HG02938 (cell line): ENCODE measurements around the gene PSMC3IP.
"Not testable (repeated sequence)": the region's sequence is repeated elsewhere in the genome, so short reads cannot be mapped to it uniquely, and the experiment has no call there.

ENCODE experiments used
- ATAC-seq: cut with Tn5 transposase; IDR thresholded peaks from one replicate; pipeline ENCODE4 v1.9.1; 2021; ENCODE audit warnings: mild to moderate bottlenecking, moderate library complexity; ENCODE audit not compliant: unreplicated experiment

PSMC3IP gene

GRCh38 chr17:42541041-42541833 lies 36.3 kb downstream of the PSMC3IP start:
- no peak for ATAC-seq

GRCh38 chr17:42540558-42540957 lies 37.0 kb downstream of the PSMC3IP start:
- not testable (repeated sequence) for ATAC-seq

- no peak for ATAC-seq
Observed at GRCh38 chr17:42538482-42538881, 39.0 kb downstream of the PSMC3IP start.

GRCh38 chr17:42537826-42538451 lies 39.6 kb downstream of the PSMC3IP start:
- ATAC-seq: no peak

DNA sequence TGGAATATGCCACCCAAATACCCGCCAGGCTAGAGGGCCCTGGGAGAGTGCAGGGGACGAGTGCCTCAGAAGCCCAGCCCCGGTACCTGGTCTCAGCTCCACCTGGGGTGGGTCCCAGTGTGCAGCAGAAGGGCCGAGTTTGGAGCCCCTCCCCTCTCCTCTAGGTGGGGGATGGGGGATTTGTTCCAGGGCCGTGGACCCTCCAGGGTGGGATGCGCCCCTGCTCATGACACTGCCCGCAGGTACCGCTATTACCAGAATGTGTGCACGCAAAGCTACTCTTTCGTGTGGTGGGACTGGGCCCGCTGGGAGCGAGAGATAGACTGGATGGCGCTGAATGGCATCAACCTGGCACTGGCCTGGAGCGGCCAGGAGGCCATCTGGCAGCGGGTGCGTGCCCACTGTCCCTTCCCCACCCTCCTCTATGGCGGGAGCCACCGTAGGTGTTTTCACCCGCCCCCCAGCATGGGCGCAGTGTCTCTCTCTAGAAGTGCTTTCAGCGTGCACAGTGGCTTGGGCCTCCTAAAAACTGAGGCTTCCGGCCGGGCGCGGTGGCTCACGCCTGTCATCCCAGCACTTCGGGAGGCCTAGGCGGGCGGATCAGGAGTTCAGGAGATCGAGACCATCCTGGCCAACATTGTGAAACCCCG lies 40.2 kb downstream of the PSMC3IP start:
- no peak for ATAC-seq

DNA sequence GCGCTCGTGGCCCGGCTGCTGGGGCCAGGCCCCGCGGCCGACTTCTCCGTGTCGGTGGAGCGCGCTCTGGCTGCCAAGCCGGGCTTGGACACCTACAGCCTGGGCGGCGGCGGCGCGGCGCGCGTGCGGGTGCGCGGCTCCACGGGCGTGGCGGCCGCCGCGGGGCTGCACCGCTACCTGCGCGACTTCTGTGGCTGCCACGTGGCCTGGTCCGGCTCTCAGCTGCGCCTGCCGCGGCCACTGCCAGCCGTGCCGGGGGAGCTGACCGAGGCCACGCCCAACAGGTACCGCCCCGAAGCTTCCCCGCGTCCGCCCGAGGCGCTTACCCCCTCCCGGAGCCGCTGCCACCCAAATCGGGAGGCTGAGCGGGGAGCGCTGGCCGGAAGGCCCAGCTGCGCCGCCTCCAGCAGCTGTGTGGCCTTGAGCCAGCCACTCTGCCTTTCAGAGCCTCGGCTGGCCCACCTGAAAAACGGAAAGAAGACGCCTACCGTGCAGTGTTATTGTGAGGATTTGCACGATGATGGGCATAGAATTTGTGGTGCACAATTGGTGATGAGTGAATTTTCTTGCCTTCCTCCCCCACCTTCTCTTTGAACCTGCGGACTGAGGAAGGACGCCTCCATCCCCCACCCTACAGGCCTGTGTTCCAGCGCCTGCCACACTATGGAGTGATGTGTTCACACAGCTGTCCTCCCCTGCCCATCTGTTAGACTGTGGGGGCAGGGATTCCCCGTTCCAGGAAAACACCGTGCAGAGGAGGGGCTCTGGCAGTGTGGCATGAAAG lies 41.0 kb downstream of the PSMC3IP start:
- peak; percentile 63 for ATAC-seq

- peak; percentile 70 for ATAC-seq
Observed at GRCh38 chr17:42536048-42536371, 41.5 kb downstream of the PSMC3IP start, which contains the start of gene NAGLU. Gene NAGLU, plus strand, starts transcription at chr17:42536241. Its CDS starts 32 bp downstream, at chr17:42536273.

DNA sequence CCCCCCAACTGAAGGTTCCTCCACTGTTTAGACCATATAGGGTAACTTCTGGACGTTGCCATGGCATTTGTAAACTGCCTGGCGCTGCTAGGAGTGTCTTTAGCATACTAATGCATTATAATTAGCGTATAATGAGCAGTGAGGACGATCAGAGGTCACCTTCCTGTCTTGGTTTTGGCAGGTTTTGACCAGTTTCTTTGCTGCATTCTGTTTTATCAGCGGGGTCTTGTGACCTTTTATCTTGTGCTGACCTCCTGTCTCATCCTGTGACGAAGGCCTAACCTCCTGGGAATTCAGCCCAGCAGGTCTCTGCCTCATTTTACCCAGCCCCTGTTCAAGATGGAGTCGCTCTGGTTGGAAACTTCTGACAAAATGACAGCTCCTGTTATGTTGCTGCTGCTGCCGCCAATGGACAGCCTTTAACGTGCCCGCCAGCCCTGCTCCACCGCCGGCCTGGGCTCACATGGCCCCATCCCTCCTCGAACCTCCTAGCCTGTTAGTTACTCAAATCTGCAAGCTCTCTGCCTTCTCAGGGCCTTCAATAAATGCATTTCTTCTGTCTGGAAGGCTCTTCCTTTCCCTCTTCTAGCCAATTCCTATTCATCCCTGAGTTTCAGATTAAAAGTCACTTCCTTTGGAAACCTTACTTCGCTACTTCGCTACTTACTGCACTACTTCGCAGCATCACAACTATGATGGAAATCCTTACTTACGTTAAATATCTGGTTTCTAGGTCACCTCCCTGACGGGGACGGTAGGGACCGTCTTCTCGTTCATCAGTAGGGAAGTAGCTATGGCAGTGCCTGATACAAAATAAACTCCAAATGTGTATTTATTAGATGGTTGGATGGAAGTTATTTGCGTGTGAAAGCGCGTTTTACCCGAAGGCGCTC lies 42.1 kb downstream of the PSMC3IP start:
- ATAC-seq: no peak

- no peak for ATAC-seq
Observed at GRCh38 chr17:42531455-42532354, 45.8 kb downstream of the PSMC3IP start.

GRCh38 chr17:42530952-42531454 lies 46.5 kb downstream of the PSMC3IP start:
- ATAC-seq: no peak

DNA sequence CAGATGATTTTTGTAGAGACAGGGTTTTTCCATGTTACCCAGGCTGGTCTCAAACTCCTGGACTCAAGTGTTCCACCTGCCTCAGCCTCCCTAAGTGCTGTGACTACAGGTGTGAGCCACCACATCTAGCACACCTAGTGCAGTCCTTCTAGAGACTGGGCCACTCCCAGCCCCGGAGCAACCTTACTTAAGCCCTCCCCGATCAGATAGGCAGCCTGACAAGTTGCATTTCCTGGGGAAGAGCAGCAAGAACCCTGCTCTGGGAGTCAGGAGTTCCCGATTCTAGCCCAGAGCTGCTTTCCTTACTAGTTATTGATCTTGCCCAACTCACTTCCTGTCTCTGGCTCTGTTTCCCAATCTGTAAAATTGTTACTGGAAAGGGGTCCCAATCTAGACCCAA lies 48.5 kb downstream of the PSMC3IP start:
- ATAC-seq: no peak

DNA sequence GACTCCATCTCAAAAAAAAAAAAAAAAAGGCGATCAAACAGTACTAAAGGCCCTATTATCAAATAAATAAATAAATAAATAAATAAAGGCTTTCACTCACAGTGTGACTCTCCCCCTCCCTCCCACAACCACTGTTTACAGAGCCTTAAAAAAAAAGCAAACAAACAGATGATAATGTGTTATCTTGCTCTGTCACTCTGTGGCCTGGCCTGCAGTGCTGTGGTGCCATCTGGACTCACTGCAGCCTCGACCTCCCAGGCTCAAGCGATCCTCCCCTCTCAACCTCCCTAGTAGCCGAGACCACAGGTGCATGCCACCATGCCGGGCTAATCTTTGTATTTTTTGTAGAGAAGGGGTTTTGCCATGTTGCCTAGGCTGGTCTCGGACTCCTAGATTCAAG lies 49.6 kb downstream of the PSMC3IP start:
- ATAC-seq: no peak

DNA sequence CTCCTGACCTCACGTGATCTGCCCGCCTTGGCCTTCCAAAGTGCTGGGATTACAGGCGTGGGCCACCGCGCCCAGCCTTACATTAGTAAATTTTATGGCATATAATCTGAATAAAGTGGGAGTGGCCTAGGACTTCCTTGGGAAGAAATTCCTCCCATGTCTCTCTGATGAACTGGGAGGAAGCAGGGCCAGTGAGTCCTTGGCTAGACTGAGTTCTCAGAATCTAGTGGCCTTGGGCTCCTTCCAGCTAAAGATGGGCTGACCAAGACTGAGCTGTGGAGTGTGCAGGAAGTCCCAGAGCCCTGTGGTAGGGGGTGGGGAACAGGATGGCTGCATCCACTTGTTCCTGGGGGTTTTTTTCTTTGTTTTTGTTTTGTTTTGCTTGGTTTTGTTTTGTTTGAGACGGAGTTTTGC lies 51.5 kb downstream of the PSMC3IP start:
- ATAC-seq: no peak

DNA sequence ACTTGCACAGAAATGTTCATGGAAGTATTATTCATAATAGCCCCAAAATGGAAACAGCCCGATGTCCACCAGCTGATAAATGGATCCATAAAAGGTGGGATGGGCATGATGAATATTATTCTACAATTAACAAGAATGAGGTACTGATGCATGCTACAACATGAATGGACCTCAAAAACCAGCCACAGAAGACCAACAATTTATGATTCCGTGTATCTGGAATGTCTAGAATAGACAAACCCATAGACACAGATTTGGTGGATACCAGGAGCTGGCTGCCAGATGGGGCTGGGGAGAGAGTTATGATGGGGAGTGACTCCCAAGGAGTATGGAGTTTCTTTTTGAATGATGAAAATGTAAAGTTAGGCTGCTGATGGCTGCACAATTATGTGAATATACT lies 52.3 kb downstream of the PSMC3IP start:
- ATAC-seq: no peak

DNA sequence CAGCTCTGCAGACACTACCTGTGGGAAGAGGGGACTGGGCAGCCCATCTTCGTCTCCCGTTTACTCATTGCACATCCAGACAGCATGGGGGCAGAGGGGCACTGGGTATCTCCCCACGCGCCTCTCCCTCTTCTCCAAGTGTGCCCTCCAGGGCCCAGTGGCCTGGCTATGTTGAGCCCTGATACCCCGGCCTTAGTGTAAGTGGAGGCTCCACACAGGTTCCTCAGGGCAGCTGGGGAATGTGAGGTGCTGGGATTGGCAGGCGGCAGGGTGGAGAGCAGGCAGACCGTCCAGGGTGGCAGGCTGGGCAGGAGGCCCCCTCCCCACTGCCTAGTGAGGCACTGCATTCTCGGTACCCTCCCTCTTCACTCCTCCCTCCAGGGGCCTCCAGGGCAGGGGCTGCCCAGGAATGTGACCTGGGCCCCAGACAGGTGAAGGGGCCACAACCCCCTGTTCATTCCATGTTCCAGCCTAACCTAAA lies 54.7 kb downstream of the PSMC3IP start:
- ATAC-seq: no peak
